COR-L47 (cell line): Measurements from ENCODE around the gene DAB1.

Source experiments
- DNase-seq: peaks from one replicate; lab custom pipeline; 2025; lab: John Stamatoyannopoulos, UW

DAB1 gene

DNA sequence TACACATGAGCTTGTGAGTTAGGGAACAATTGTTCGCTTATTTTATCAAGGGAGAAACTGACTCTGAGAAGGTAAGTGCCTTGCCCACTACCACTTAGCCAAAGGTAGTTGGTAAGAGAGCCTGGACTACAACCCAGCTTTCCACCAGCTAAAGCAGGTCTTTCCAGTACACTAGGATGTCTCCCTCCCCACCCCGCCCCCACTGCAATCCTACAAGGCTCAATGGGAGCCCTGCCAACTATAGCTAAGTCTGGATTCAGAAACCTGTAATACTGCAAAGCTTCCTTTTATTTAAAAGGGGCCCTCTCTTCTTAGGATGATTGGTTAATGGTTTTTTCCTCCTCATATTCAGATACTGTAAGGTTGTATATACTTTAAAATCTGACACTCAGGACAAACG is 356.0 kb downstream of the DAB1 start:
- DNase-seq: no peak

DNA sequence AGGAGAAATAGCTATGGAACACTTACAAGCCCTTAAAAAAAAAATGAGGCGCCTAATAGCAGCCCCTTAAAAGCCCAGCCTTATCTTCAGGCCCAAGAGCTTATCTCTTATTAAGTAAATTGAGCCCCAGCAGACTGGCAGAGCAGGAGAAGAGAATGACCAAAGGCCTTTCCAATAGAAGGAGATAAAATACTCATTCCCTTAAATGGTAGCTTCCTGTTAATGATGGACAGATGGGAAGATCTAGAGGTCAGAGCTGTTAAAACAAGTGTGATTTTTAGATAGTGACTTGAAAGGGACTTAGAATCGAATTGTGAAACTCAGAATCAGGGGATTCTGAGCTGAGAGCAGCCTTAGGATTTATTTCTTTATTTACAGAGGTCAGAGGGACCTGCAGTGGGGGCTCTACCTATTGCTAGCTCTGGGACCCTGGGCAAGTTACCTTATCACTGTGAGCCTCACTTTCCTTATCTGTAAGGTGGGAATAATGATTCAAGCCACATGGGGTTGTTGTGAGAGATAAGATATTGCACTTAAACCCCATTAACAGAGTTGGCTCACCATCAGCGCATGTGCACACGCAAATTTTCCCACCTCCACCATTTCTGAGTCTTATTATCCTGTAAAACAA is 356.8 kb downstream of the DAB1 start:
- DNase-seq: no peak

- DNase-seq: no peak
These were observed 358.4 kb downstream of the DAB1 start for GRCh38 chr1:57065442-57065841.

DNA sequence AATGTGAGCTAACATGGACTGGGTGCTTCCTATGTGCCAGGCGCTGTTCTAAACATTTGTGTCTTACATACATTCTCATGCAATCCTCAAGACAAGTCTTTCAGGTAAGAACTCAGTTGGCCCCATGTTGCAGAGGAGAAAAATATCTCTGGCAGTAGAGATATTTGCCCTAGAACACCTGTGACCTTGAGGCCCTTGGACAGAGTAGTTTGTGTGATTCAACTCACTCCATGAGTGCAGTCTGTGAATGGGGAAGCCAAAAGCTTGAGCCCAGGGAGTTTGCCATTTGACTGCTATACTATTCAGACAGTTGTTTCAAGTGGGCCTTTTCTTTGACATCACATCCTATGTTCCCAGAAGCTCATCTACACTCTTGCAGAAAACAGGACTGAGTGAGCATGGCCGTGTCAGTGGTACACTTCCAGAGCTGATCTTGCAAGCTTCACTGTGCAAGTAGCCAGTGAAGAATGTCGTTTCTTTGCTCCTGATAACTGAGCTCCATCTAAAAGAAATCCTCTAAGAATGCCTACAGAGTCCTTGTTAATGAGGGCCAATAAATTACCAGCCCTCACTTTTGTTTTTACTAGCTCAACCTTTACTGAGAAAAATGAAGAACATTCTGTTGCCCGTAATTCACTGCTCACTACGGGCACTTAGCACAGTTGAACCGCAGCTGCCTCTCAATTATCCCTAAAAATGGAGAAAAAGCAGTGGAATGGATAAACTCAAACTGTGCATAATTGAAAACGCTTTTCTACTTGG is 359.3 kb downstream of the DAB1 start:
- DNase-seq: no peak

GRCh38 chr1:57063406-57064125 is 360.3 kb downstream of the DAB1 start:
- no peak for DNase-seq

GRCh38 chr1:57061369-57061768 is 362.5 kb downstream of the DAB1 start:
- DNase-seq: no peak

GRCh38 chr1:57060451-57060850 is 363.4 kb downstream of the DAB1 start:
- DNase-seq: no peak

DNA sequence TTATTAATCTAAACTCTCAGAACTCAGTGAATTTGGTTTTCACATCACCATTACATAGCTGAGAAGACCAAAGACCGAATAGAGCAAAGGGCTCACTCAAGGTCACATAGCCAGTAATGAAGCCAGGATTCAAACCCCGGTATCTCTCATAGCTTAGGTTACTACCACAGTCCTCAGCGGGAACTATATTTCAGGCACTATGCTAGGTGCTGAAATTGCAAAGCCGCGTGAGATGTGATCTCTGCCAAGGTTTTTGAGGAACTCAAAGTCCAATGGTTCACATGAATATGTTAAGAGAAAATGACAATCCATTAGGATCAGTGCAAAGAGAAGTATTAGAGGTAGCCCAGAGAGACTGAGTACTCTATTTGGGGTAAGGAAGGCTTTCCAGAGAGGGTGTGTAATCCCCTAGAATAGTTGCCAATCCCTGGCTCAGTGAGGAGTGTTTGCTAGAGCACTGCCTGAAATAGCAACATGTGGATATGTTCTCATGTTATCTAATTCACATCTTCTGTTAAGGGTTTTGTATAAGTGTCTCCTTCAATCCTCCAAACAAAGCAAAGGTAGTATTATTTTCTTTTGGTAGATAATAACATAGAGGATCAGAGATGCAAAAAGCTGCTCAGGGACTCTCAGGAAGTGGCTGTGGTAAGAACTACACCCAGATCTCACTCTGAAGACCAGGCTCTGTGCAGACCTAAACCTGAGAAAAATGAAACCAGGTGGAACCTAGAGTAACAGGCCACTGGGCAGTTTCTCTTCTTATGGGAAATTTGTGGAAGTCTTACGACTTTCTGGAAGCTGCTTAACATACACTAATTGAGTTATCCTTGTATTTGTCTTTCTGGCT is 365.0 kb downstream of the DAB1 start:
- DNase-seq: no peak

- DNase-seq: no peak
These were observed 375.0 kb downstream of the DAB1 start for GRCh38 chr1:57048856-57049255.

DNA sequence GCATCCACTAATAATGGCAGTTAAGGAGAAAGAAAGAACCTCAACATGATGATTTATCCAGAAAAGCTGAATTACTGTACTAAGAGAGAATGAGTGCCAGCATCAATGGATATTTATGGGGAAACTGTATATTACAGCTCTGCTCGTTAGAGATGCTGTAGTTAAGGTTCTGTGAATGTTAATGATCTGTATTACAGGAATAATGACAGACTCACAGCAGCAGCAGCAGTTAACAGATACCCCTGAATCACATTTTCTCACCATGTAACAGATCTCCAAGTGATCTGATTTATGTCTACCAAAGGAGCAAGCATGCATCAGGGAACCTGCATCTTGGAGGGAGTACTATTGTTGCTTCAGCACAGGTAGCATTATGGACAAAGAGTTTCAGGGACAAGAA is 377.4 kb downstream of the DAB1 start:
- DNase-seq: no peak

GRCh38 chr1:57041901-57042300 is 382.0 kb downstream of the DAB1 start:
- DNase-seq: no peak

- DNase-seq: no peak
These were observed 383.0 kb downstream of the DAB1 start for GRCh38 chr1:57040811-57041210.

DNA sequence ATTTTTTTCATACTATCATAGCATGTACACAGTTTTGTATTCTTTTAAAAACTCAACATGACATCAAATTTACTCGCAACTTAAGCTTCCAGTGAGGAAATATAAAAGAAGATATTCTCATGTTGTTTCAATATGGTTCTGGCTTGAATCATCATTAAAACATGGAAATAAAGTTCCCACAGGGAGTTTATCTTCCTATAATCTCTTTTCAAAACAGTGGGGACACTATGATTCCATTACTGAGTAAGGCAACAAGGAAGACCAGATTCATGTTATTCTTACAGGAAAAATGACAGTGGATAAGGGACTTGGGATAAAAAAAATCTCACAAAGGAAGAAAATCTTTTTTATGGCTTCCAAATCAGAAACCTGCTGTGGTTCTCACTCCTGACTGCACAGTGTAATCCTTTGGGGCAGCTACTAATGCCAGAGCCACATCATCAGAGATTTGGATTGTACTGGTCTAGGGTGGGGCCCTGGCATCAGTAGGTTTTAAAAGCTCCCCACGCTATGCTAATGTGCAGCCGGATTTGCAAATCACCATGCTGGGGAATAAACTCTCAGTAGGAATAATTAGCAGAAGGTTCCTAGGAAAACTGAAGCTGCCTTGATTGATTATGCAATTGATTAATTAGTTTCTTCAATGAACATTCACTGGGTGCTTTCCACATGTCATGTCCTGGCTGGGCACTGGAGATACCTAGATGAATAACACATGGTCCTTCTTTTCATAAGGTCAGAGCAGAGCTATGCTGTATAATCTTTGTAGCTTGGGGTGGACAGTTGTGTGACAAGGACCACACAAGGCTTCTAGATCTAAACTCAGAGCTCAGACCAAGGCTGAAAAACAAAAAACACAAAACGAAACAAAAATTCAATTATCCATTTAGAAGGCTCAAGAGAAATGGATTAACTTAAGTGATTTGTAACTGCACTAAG is 386.9 kb downstream of the DAB1 start:
- DNase-seq: no peak

GRCh38 chr1:57034713-57035112 is 389.1 kb downstream of the DAB1 start:
- no peak for DNase-seq

- no peak for DNase-seq
These were observed 390.4 kb downstream of the DAB1 start for GRCh38 chr1:57033222-57034001.

DNA sequence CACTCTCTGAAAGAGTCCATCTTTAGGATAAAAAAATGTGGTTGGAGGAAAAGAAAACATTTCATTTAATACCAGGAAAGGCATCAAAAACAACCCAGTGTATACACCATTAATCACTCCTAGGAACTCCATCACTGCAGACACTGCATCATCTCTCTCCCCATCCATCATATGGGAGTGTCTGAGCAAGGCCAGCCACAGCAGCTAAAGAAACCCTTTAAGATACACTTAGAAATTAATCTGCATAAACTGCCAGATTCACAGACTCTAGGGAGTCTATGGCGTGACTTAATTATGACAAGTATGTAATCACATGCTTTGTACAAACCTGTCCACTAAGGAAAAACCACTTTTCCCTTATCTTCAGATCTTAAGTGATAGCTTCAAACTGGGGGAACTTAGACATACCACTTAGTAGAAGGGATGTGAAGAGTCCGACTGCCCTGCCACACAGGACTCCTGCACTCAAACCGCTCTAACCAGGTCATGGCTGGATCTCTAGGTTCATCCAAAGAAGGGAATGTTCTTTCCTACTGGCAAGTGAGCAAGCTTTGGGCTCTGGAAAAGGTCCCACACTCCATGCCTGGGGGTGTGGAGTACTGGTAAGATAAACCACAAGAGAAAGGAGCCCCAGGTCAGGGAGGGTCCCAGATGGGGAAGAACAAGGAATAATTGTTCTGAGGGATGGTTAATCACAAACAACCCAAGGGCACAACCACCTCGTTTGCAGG is 397.1 kb downstream of the DAB1 start:
- DNase-seq: no peak

DNA sequence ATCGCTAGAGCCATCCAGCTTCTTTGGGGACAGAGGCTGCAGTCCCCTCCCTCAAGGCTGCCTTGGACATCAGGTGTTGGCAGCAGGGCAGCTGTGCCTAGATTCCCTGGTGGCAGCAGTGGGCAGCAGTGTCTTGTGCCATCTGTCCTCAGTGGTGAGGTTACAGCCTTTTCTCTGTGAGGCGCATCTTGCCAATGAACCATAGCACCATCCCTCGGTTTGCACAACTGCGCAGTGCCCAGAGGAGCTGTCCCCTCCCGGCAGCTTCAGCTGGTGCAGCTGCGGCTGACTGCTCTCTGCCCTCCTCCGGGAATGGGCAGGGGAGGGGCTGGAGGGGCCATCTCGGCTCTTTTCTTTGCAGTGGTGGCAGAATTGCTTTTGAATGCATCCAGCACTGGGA is 399.0 kb downstream of the DAB1 start:
- no peak for DNase-seq

- no peak for DNase-seq
These were observed 399.4 kb downstream of the DAB1 start for GRCh38 chr1:57024428-57024827.

DNA sequence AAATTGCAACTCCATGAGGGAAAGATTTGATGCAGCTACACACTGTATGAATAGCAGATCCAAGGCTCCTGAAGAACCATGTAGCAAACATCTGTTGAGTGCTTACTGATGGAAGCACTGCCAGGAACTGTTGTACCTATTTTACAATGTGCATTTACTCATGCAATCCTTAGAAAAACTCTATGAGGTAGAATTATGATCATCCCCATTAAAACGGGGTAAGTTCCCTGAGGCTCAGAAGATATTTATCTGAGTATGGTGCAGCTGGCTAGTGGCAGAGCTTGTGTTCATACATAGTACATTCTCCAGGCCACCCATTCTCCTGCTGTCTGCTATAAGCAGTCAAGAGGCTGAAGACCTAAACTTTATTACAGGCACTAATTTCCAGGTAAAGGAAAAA is 403.6 kb downstream of the DAB1 start:
- no peak for DNase-seq
